GM12864 (cell line): ENCODE results near the gene FXYD4.
A peak's percentile ranks its signal among the peaks of the same experiment; 100 is the strongest.

Experiments
- DNase-seq: peaks from one replicate; pipeline ENCODE4 v3.0.0-alpha.2; 2011; ENCODE audit warnings: low read depth
- H3K4me3 ChIP-seq: 2 replicates; pipeline ENCODE4 v1.5.1; 2011; ENCODE audit warnings: mild to moderate bottlenecking, low read depth, low read length, control low read depth
- CTCF ChIP-seq: IDR thresholded peaks from 2 replicates; pipeline ENCODE4 v1.5.1; 2011; ENCODE audit warnings: low read depth, mild to moderate bottlenecking, moderate library complexity, low read length, control low read depth, inconsistent platforms; ENCODE audit errors: missing control alignments

The FXYD4 gene

GRCh38 chr10:43348511-43349312 is 22.7 kb upstream of the FXYD4 start:
- TF ChIP-seq CTCF = peak; percentile 96
- H3K4me3 ChIP-seq = no peak overlapping the region
- peak; percentile 49 for DNase-seq

- DNase-seq = no peak
- H3K4me3 ChIP-seq = no peak overlapping the region
- no peak for TF ChIP-seq CTCF
Observed at GRCh38 chr10:43350156-43350555, 21.3 kb upstream of the FXYD4 start.

- no peak for DNase-seq
- TF ChIP-seq CTCF = no peak
- no peak overlapping the region for H3K4me3 ChIP-seq
Observed at GRCh38 chr10:43350686-43351085, 20.8 kb upstream of the FXYD4 start.

GRCh38 chr10:43351301-43351700 is 20.1 kb upstream of the FXYD4 start:
- H3K4me3 ChIP-seq = no peak overlapping the region
- DNase-seq = no peak
- no peak for TF ChIP-seq CTCF

GRCh38 chr10:43352951-43353350 is 18.5 kb upstream of the FXYD4 start:
- TF ChIP-seq CTCF = no peak
- DNase-seq = no peak
- no peak overlapping the region for H3K4me3 ChIP-seq

GRCh38 chr10:43353495-43354329 is 17.7 kb upstream of the FXYD4 start:
- DNase-seq = no peak
- TF ChIP-seq CTCF = no peak
- H3K4me3 ChIP-seq = no peak overlapping the region
